ENCODE data around the gene PLAAT4. TPM values are rescaled to one million over a fixed set of nuclear protein-coding genes. Genes with fewer than 3 reads are reported as not detected.
"Not testable (repeated sequence)": the region's sequence is repeated elsewhere in the genome, so short reads cannot be mapped to it uniquely, and the experiment has no call there.

Gene PLAAT4
- total RNA-seq, 2 donors from 2014 or later = 42.5 to 193 TPM

DNA sequence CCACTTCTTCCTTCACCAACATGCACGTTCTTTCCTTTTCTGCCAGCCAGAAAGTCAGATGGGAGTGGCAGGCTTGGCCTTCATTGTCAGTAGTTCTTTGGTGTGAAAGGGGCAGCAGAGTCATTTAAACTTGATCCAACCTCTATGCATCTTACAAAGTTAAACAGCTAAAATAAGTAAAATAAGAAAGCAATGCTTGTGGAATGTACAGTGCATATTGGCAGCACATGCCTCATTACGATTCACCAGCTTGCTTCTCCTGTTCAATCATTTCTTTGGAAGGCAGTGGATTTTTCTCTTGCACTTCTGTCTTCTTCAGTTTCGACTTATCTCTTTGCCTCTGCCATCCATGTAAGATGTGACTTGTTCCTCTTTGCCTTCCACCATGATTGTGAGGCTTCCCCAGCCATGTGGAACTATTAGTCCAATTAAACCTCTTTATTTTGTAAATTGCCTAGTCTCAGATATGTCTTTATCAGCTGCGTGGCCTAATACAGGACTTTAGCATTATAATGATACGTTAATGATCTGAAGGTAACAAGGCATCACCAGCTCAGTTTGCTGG lies 15.9 kb upstream of the PLAAT4 start:
- no peak overlapping the region for H3K4me3 Mint-ChIP-seq
- no peaks in the 10 kb centered on the region for H3K27me3 Mint-ChIP-seq
- DNase-seq (ENCODE audit: low spot score) = no peak
- ATAC-seq = no peak
- no peak overlapping the region for H3K27ac Mint-ChIP-seq
- H3K36me3 Mint-ChIP-seq = no peaks in the 10 kb centered on the region
- H3K4me1 Mint-ChIP-seq (ENCODE audit: low read depth in 2 of 2) = peaks cover 12 to 14% of the 10 kb centered on the region in 2 donors
- no peaks in the 10 kb centered on the region for H3K9me3 Mint-ChIP-seq

GRCh38 chr11:63521896-63522295 lies 14.7 kb upstream of the PLAAT4 start:
- no peaks in the 10 kb centered on the region for H3K36me3 Mint-ChIP-seq
- H3K27ac Mint-ChIP-seq = no peak overlapping the region
- DNase-seq (ENCODE audit: low spot score) (no peak), ATAC-seq (no peak)
- no peaks in the 10 kb centered on the region for H3K9me3 Mint-ChIP-seq
- no peak overlapping the region for H3K4me3 Mint-ChIP-seq
- no peaks in the 10 kb centered on the region for H3K27me3 Mint-ChIP-seq
- peaks cover 12 to 14% of the 10 kb centered on the region in 2 donors for H3K4me1 Mint-ChIP-seq (ENCODE audit: low read depth in 2 of 2)

- no peaks in the 10 kb centered on the region for H3K27me3 Mint-ChIP-seq
- H3K36me3 Mint-ChIP-seq = no peaks in the 10 kb centered on the region
- peaks cover 10 to 12% of the 10 kb centered on the region in 2 donors for H3K4me1 Mint-ChIP-seq (ENCODE audit: low read depth in 2 of 2)
- H3K27ac Mint-ChIP-seq = no peak overlapping the region
- ATAC-seq (no peak), DNase-seq (ENCODE audit: low spot score) (no peak)
- no peak overlapping the region for H3K4me3 Mint-ChIP-seq
- no peaks in the 10 kb centered on the region for H3K9me3 Mint-ChIP-seq
Measured at GRCh38 chr11:63523151-63523550, 13.5 kb upstream of the PLAAT4 start.

DNA sequence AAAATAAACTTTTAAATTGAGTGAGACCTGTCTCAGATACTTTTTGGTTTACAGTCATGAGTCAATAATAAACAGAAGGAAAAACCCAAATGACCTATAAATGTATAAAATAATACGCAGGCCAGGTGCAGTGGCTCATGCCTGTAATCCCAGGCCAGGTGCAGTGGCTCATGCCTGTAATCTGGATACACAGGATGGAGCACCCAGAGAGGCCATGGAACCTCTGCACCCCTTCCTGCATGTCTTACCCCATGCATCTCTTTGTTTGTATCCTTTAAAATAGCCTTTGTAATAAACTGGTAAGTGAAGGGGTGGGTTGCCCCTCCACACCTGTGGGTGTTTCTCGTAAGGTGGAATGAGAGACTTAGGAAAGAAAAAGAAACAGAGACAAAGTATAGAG lies 8.9 kb upstream of the PLAAT4 start:
- no peaks in the 10 kb centered on the region for H3K9me3 Mint-ChIP-seq
- ATAC-seq (no peak), DNase-seq (ENCODE audit: low spot score) (no peak)
- peaks cover 21 to 32% of the 10 kb centered on the region in 2 donors for H3K4me1 Mint-ChIP-seq (ENCODE audit: low read depth in 2 of 2)
- no peaks in the 10 kb centered on the region for H3K36me3 Mint-ChIP-seq
- H3K27ac Mint-ChIP-seq = no peak overlapping the region
- H3K4me3 Mint-ChIP-seq = no peak overlapping the region
- no peaks in the 10 kb centered on the region for H3K27me3 Mint-ChIP-seq

DNA sequence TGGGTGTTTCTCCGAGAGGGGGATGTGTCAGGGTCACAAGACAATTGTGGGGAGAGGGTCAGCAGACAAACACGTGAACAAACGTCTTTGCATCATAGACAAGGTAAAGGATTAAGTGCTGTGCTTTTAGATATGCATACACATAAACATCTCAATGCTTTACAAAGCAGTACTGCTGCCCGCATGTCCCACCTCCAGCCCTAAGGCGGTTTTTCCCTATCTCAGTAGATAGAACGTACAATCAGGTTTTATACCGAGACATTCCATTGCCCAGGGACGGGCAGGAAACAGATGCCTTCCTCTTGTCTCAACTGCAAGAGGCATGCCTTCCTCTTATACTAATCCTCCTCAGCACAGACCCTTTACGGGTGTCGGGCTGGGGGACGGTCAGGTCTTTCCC lies 8.5 kb upstream of the PLAAT4 start:
- H3K9me3 Mint-ChIP-seq; ATAC-seq; H3K27me3 Mint-ChIP-seq; H3K4me3 Mint-ChIP-seq; H3K27ac Mint-ChIP-seq; DNase-seq (ENCODE audit: low spot score); H3K36me3 Mint-ChIP-seq: not testable (repeated sequence)
- H3K4me1 Mint-ChIP-seq (ENCODE audit: low read depth in 2 of 2) = peaks cover 22 to 37% of the 10 kb centered on the region in 2 donors

- not testable (repeated sequence) for DNase-seq (ENCODE audit: low spot score); H3K4me3 Mint-ChIP-seq; H3K27me3 Mint-ChIP-seq; H3K9me3 Mint-ChIP-seq; ATAC-seq; H3K36me3 Mint-ChIP-seq
- Mint-ChIP-seq H3K27ac (peak overlapping the region in 1 of 2 donors; percentile 44), H3K4me1 (ENCODE audit: low read depth in 2 of 2) (peaks cover 29 to 44% of the 10 kb centered on the region in 2 donors)
Measured at GRCh38 chr11:63528729-63529278, 7.8 kb upstream of the PLAAT4 start.

DNA sequence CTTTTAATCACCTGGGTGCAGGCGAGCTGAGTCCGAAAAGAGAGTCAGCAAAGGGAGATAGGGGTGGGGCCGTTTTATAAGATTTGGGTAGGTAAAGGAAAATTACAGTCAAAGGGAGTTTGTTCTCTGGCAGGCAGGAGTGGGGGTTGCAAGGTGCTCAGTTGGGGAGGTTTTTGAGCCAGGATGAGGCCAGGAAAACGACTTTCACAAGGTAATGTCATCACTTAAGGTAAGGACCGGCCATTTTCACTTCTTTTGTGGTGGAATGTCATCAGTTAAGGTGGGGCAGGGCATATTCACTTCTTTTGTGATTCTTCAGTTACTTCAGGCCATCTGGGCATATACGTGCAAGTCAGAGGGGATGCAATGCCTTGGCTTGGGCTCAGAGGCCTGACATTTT lies 7.2 kb upstream of the PLAAT4 start:
- H3K4me3 Mint-ChIP-seq; H3K27me3 Mint-ChIP-seq; DNase-seq (ENCODE audit: low spot score); H3K36me3 Mint-ChIP-seq; H3K9me3 Mint-ChIP-seq; ATAC-seq: not testable (repeated sequence)
- peaks cover 34 to 50% of the 10 kb centered on the region in 2 donors for H3K4me1 Mint-ChIP-seq (ENCODE audit: low read depth in 2 of 2)
- peak overlapping the region; percentile 12 to 44 for H3K27ac Mint-ChIP-seq

DNA sequence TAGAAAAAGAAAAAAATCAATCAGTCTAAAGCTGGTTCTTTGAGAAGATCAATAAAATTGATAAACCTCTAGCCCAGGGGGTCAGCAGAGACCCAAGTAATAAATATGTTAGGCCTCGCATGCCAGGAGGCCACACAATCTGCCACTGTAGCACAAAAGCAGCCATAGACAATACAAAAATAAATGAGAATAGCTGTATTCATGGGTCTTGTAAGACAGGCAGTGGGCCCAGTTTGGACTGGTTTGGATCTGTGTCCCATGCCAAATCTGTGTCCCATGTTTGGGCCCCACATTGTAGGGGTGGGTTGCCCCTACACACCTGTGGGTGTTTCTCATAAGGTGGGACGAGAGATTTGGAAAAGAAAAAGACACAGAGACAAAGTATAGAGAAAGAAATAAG lies 6.6 kb upstream of the PLAAT4 start:
- ATAC-seq (no peak), DNase-seq (ENCODE audit: low spot score) (no peak)
- H3K36me3 Mint-ChIP-seq = no peaks in the 10 kb centered on the region
- peaks cover 38 to 54% of the 10 kb centered on the region in 2 donors for H3K4me1 Mint-ChIP-seq (ENCODE audit: low read depth in 2 of 2)
- H3K27me3 Mint-ChIP-seq = no peaks in the 10 kb centered on the region
- peak overlapping the region; percentile 12 to 44 for H3K27ac Mint-ChIP-seq
- H3K4me3 Mint-ChIP-seq = no peak overlapping the region
- H3K9me3 Mint-ChIP-seq = no peaks in the 10 kb centered on the region

DNA sequence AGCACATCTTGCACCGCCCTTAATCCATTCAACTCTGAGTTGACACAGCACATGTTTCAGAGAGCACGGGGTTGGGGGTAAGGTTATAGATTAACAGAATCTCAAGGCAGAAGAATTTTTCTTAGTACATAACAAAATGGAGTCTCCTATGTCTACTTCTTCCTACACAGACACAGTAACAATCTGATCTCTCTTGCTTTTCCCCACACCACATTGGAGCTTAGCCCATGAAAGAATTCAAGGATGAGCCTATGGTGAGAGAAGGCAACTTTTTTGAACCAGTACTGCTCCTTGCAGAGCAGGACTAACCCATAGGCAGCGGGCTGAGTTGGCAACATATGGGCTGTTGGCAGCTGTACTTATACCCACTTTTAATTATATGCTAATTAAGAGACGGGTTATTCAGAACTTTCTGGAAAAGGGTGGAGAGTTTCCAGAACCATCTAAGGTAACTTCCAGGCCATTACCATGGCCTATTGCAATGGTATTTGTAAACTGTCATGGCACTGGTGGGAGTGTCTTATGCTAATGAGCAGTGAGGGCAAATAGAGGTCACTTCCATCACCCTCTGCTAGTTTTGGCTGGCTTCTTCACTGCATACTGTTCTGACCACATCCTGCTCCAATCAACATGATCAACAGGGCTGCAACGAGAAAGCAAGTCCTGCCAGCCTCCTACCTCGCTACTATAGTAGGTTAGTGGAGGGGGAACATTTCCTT lies 5.4 kb upstream of the PLAAT4 start:
- H3K36me3 Mint-ChIP-seq; DNase-seq (ENCODE audit: low spot score); H3K9me3 Mint-ChIP-seq; H3K27me3 Mint-ChIP-seq: not testable (repeated sequence)
- Mint-ChIP-seq H3K4me3 (peak overlapping the region; percentile 76), H3K4me1 (ENCODE audit: low read depth in 2 of 2) (peaks cover 50 to 66% of the 10 kb centered on the region in 2 donors), H3K27ac (peak overlapping the region; percentile 33 to 74)
- ATAC-seq = peak; percentile 89 to 96

DNA sequence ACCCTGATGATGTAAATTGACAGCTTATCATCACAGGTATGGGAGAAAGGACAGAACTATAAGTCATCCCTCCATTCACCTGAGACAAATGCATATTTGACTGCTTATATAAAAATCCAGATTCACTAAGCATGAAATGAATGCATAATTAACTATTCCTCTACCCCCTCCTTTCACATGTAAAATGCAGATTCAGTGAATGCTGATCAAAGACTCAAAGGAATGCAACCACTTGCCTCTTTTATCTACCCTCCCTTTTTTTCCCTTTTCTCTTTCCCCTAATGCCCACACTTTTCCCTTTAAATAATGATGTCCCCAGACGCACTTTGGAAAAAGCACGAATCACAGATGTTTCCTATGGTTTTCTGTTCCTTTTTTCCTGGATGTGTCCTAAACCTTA lies 4.5 kb upstream of the PLAAT4 start:
- Mint-ChIP-seq H3K27me3 (no peaks in the 10 kb centered on the region), H3K4me1 (ENCODE audit: low read depth in 2 of 2) (peaks cover 56 to 74% of the 10 kb centered on the region in 2 donors), H3K9me3 (no peaks in the 10 kb centered on the region), H3K27ac (peak overlapping the region; percentile 33 to 74), H3K4me3 (peak overlapping the region; percentile 76), H3K36me3 (no peaks in the 10 kb centered on the region)
- ATAC-seq (no peak), DNase-seq (ENCODE audit: low spot score) (no peak)

DNA sequence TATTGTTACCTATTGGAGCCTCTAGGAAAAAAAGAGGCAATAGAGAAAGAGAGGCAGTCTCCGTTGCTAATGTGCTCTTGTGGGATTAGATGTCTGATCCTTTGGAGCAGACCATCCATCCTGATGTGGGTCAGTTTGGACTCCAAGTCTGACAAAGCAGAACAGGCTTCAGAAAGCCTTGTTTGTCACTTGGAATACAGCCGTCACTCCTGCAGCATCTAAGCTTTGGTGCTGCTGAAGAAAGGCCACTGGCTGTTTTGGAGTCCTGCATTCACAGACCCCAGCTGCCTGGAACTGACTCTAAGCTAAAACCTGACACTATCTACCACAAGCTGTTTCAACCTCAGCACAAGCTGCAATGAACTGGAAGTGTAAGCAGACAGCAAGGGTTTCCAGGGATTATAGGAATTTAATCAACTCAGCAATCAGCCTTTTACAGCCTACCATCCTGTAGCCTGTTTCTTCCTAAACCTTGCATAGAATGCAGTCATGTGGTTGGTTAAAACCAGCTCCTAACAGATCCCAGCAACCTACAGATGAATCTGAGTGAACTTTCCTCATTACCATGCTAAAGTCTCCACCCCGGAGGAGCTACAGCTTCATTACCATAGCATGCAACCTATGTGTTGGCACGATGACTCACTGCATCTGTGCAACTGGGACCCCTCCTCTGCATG lies 3.7 kb upstream of the PLAAT4 start:
- no peaks in the 10 kb centered on the region for H3K9me3 Mint-ChIP-seq
- no peaks in the 10 kb centered on the region for H3K27me3 Mint-ChIP-seq
- peak overlapping the region; percentile 11 for H3K4me3 Mint-ChIP-seq
- no peak for ATAC-seq
- peak overlapping the region; percentile 82 to 97 for H3K27ac Mint-ChIP-seq
- H3K36me3 Mint-ChIP-seq = no peaks in the 10 kb centered on the region
- DNase-seq (ENCODE audit: low spot score) = no peak
- H3K4me1 Mint-ChIP-seq (ENCODE audit: low read depth in 2 of 2) = peaks cover 64 to 83% of the 10 kb centered on the region in 2 donors

GRCh38 chr11:63534076-63534475 lies 2.5 kb upstream of the PLAAT4 start:
- no peak for ATAC-seq
- no peak for DNase-seq (ENCODE audit: low spot score)
- no peaks in the 10 kb centered on the region for H3K27me3 Mint-ChIP-seq
- H3K4me1 Mint-ChIP-seq (ENCODE audit: low read depth in 2 of 2) = peaks cover 72 to 90% of the 10 kb centered on the region in 2 donors
- H3K9me3 Mint-ChIP-seq = no peaks in the 10 kb centered on the region
- H3K27ac Mint-ChIP-seq = peak overlapping the region; percentile 82 to 97
- peak overlapping the region; percentile 11 for H3K4me3 Mint-ChIP-seq
- H3K36me3 Mint-ChIP-seq = no peaks in the 10 kb centered on the region

- H3K4me3 Mint-ChIP-seq = peak overlapping the region; percentile 87
- peaks cover 70 to 83% of the 10 kb centered on the region in 2 donors for H3K4me1 Mint-ChIP-seq (ENCODE audit: low read depth in 2 of 2)
- H3K36me3 Mint-ChIP-seq = no peaks in the 10 kb centered on the region
- H3K27me3 Mint-ChIP-seq = no peaks in the 10 kb centered on the region
- DNase-seq (ENCODE audit: low spot score) (no peak), ATAC-seq (peak; percentile 57 to 75)
- H3K27ac Mint-ChIP-seq = peak overlapping the region; percentile 82 to 97
- no peaks in the 10 kb centered on the region for H3K9me3 Mint-ChIP-seq
Measured at GRCh38 chr11:63534895-63535461, 1.6 kb upstream of the PLAAT4 start.

Data from natural killer cell treated with Interleukin-12 subunit alpha and Interleukin-12 subunit beta and Interleukin-15 and Interleukin-18, amount 100 ng/mL, for 72 hours (primary cell).